ENCODE data around the gene SAMD3.
A peak's percentile ranks its signal among the peaks of the same experiment; 100 is the strongest.
"Not testable (repeated sequence)": the region's sequence is repeated elsewhere in the genome, so short reads cannot be mapped to it uniquely, and the experiment has no call there.

The SAMD3 gene

DNA sequence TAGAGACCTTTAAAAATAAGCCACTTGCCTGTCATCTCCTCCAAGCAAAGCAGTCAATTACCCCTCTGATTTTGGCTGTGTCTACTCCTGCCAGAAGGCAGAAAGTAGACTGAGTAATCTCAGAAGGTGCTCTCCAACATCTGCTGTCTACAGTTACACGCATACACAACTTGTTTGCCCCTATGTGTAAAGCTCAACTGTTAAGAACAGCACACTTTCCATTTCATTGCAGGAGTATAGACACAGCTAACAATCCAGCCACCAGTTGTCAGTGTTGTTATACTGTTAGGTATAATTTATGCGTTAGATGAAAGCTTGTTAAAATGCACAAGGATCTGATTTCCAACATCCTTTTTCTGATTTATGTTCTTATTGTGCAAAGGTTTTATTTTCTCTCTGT, 88.2 kb downstream of the SAMD3 start:
- no peak for DNase-seq (ENCODE audit: low read depth in 2 of 2)

DNA sequence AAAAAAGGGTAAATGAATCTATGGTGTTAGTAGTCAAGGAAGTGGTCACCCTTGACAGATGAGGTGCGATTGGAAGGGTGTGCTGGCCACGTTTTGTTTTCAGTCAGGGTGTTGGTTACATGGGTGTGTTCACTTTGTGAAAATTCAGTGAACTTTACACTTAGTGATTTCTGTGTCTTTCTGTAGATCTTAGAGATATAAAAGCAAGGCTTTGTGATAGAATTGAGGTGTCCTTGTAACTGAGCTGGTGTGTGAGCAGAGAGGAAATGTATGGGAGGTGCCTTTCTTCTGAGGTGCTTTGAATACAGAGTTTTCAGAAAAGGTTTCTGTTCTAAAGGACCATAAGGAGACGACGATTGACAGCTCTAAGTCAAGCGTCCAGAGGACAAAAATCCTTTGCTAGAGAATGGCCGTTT, 90.5 kb downstream of the SAMD3 start:
- DNase-seq (ENCODE audit: low read depth in 2 of 2): no peak

DNA sequence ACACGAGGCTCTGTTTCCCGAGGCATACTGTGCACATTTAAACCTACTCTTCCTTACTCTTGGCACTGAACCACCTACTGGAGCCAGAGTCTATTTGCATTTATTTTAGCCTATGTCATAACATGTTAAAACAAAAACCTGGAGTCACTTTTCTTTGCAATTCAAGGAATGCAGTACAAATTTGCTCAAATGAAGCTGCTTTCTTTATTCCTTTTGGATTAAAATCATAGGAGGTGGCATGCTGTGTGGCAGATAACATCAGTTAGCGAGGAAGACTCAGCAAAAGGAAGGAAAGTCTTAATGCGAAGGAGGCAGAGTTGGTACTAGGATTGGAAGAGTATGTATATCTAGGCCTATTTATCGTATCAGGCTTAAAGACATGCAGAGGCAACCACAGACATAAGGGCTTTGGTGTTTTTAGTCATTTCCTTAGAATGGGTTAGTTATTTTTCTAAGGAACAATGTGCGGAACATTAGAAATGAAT, 92.9 kb downstream of the SAMD3 start:
- DNase-seq (ENCODE audit: low read depth in 2 of 2): peak; percentile 5 to 15

DNA sequence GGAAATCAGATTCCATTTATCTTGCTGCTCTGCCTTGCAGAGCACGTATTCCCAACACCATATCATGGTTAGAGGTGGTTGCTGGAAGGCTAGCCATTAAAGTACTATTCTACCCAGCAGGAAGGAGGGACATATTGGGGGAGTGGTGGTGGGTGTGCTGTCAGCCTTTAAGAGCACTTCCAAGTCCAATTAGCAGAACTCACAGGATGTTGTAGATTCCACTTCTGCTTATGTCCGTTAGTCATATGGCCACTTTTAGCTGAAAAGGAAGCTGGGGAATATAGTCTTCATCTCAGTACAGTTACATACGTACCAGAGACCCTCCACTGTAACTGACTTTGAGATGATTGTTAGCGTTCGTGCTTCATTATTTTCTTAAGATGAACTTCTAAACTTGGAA, 94.4 kb downstream of the SAMD3 start:
- no peak for DNase-seq (ENCODE audit: low read depth in 2 of 2)

DNA sequence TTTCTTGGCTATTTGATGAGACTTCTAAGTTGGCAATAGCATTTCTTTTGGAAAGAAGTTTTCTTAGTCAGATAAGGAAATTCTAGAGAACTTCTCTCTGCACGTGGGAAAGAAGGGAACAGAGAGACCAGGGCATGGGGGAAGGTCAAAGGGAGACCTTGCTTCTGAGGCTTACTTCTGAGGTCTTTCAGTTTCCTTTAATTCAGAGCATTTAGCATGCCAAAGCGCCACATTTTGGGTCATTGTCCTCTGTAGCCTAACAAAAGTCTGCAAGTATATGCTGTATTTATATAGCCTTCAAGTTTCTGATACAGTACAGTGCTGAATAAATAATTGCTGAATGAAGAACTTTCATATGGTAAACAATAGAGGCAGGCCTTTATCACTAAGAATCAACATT, 95.6 kb downstream of the SAMD3 start:
- no peak for DNase-seq (ENCODE audit: low read depth in 2 of 2)

DNA sequence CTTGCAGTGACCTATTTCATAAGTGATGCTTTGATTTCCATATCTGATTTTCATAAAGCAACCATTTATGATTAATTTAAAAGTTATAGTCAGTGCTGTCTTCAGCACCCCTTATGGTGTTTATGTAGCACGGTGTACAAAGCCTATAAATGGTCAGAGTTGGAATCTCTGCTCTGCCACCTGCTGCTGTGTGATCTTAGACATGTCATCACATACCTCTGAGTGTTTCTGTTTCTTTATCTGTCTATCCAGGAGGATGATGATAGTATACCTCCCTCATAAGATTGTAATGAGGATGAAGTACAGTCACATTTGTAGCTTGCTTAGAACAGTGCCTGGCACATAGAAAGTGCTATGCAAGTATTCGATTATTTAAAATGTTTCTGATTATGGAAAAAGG, 100.5 kb downstream of the SAMD3 start:
- DNase-seq (ENCODE audit: low read depth in 2 of 2): no peak

DNA sequence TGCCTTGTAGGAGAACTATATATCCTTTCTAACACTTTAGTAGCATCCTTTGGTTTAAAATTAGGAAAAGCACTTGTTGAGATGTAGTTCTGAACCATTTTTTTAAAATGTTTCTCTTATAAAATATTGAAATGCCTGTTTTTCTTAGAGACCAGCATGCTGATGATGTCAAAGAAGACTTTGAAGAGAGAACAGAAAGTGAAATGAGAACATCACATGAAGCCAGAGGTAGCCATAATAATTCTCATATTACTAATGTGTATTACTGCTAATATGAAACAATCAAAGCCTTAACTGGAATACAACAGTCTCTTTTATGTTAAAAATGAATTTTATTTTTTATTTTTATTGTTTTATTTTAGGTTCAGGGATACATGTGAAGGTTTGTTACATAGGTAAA, 102.0 kb downstream of the SAMD3 start:
- DNase-seq (ENCODE audit: low read depth in 2 of 2): no peak

DNA sequence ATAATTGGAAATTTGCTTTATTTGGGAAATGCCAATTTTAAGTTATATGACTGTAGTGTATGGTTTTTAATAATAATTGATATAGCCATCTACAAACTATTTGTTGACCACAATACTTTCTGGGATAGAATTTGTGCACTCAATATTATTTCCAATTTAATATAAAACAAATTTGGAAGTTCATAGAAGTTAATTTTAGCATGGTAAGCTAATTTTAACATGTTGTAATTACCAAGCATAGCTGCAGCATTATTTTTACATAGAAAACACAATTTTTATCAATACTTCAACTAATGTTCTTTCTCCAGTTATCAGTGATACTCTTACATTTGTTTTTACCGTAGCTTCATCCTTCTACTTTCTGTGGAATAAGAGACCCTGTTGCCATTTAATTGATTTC, 103.5 kb downstream of the SAMD3 start:
- no peak for DNase-seq (ENCODE audit: low read depth in 2 of 2)

DNA sequence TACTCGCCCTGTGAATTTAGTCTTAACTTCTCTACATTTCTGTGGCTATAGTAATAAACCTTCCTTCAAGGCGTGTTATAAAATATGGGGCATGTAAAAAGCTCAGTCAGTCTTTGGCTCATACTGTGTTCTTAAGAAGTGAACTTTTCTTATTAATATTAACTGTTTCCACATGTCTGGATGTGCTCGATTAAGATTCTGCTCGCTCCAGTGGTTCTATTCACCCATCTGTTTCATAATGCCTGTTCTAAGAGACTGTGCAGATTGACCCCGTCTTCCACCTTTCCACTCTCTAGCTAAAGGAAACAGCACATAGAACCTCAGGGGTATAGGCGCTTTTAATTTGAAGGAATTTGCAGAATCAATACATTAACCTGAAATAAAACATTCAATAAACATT, 104.5 kb downstream of the SAMD3 start:
- peak; percentile 1 for DNase-seq (ENCODE audit: low read depth in 2 of 2)

DNA sequence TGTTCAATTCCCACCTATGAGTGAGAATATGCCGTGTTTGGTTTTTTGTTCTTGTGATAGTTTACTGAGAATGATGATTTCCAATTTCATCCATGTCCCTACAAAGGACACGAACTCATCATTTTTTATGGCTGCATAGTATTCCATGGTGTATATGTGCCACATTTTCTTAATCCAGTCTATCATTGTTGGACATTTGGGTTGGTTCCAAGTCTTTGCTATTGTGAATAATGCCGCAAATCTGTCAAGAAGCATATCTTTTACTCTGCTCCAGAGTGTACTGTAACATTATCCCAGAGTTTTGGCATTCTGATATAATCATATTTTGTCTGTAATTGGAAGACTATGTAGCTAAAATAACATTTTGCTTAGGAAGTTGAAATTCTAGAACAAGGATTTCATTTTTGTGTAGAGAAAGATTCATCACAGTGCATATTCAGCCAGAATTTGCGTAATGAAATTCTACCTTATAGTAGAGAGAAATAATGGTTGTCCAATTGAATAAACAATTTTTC, 105.5 kb downstream of the SAMD3 start:
- not testable (repeated sequence) for DNase-seq (ENCODE audit: low read depth in 2 of 2)

DNA sequence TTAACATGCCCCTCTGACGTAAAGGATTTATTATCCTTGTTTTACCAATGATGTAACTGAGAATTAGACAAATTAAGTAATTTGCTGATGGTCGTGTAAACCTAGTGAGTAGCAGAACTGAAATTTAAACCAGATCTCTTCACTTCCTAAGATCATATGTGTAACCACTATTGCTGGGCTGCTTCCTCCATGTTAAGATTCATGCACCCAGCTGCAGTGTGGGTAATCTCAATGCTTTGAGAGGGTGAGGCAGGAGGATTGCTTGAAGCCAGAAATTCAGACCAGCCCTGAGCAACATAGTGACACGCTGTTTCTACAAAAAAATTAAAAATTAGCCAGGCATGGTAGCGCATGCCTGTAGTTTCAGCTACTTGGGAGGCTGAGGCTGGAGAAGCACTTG, 106.5 kb downstream of the SAMD3 start:
- no peak for DNase-seq (ENCODE audit: low read depth in 2 of 2)

DNA sequence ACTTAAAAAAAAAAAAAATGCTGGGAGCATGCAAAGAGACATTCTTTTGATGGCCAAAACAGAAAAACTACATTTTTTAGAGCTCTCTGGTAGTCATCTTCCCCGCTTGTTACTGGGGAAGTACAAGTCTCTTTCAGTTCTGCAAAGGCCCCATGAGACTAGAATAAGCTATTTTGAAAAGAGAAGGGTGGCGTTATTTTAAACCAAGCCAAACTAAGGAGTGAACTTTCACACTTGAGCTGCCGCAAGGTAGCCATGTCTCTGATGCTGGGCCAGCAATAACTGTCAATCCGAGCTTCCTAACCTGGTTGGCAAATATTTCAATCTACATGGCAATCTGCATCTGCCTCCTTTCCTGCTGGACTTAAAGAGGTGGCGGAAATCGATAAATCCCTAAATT, 107.7 kb downstream of the SAMD3 start:
- DNase-seq (ENCODE audit: low read depth in 2 of 2): no peak

DNA sequence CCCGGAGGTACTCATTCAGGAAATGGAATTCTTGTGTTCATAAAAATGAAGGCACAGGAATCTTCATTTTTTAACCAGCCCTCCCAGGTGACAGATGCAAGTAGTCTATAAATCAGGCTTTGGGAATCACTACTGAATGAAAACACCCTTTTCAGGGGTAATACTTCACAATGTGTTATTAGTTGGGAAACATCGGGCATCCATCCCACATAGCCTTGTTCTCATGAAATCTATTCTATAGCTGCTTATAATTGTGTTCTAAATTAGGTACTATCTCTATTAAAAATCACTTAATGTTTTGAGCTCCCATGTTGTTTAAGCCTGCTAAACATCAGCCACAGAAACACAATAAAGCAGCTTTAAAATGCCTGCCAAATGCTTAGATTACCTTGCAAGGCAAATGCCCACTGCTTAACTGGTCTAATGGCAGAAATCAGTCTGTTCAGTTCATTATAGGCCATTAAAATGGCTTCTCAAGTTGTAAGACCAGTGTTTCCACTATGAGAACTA, 109.5 kb downstream of the SAMD3 start:
- DNase-seq (ENCODE audit: low read depth in 2 of 2): no peak

DNA sequence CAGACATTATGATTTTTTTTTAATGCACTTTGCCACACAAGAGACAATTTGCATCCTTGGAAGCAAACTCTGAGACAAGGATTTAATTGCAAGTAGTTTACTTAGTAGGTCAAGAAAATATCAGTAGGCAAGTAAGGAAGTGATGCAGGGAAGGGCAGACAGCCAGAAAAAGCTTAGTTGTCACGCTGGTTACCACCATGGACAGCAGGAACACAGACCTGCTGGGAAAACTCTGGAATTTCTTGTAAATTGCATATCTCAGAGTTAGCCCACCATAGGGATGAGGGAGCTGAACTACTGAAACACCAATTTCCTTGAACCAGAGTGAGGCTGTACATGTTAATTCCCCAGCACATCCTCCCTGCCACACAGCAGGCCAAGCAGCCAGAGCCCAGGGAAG, 111.7 kb downstream of the SAMD3 start:
- no peak for DNase-seq (ENCODE audit: low read depth in 2 of 2)

DNA sequence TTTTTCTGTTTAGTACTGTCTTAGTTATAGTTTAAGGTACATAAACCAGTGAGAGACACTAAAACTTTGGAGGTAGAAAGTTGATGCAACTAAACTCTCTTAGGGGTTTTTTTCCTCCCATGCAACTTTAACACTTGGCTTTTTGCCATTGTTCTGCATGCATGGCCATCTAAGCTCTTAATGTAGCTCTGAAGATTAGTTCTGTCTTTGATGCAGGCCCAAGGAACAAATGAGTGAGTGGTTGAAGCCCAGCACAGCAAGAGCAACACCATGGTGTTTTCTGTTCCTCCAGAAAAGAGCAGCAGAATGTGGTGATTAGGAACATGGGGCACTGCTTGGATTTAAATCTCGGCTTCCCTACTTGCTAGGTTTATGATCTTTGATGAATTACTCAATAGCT, 115.0 kb downstream of the SAMD3 start:
- DNase-seq (ENCODE audit: low read depth in 2 of 2): no peak

DNA sequence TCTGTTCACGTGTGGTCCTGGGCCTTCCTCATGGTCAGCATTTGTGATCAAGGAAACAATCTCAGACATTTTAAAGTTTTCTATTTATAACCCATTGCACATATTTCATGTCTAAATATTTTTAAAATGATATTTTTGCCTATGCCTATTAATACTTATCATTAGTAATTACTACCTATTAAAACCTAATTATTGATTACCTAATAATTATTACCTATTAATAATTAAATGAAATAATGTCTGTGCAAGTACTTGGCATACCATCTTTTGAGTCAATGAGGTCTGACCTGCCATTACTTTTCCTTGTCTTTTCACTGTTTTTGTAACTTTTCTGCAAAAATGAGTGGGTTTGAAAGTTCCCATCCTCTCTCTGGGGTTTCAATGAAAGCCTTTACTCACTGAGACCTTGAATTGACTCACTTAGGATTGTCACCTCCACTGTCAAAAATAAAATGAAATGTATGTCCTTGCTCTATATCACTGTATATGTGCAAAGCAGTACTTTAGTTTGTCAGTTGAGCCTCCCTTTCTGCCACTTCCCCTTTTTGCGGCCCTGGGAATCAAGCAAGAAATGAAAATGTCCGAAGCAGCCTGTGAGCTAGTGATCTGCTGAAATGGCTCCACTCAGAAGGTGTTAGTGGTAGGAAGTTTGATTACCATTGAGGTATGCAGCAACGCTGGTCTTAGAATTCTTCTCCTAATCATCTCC, 116.6 kb downstream of the SAMD3 start:
- DNase-seq (ENCODE audit: low read depth in 2 of 2): no peak

DNA sequence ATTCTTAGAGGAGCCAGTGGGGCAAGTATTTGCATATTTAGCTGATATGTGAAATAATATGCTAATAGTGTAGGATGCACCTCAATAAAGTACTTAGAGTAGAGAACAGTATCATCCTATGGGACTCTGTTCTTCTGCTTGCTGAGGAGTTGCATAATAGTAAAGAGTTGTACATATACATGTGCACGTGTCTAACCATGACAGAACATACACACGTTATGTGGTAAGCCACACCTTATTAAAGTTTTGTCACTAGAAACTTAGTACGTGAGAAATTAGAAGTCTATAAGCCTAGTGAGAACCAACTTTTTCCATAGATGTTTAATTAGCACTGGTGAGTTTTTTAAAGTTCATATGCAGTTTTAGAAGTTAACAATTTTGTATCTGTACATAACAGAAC, 123.6 kb downstream of the SAMD3 start:
- no peak for DNase-seq (ENCODE audit: low read depth in 2 of 2)

DNA sequence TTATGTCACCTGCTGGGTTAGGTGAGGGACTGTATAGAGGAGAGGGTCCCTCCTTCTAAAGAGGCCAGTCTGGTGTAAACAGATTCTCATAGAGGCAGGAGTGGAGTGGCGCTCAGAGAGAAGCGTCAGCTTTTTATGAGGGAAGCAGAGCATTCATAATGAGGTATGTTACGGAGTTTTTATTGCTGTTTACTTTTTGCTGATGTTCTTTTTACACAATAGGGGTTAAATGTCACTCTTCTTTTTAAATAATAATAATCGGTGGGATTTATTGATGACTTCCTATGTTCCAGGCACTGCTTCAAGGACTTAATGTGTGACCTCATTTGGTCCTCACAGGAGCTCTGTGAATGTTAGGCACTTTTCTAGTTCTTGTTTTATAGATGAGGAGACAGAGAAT, 124.4 kb downstream of the SAMD3 start:
- DNase-seq (ENCODE audit: low read depth in 2 of 2): no peak
